ENCODE data around the gene PAFAH2. TPM values are rescaled to one million over a fixed set of nuclear protein-coding genes. Genes with fewer than 3 reads are reported as not detected.

PAFAH2 gene
- total and polyA plus RNA-seq, 11 donors = 5.8 to 18.6 (median 9.2) TPM

DNA sequence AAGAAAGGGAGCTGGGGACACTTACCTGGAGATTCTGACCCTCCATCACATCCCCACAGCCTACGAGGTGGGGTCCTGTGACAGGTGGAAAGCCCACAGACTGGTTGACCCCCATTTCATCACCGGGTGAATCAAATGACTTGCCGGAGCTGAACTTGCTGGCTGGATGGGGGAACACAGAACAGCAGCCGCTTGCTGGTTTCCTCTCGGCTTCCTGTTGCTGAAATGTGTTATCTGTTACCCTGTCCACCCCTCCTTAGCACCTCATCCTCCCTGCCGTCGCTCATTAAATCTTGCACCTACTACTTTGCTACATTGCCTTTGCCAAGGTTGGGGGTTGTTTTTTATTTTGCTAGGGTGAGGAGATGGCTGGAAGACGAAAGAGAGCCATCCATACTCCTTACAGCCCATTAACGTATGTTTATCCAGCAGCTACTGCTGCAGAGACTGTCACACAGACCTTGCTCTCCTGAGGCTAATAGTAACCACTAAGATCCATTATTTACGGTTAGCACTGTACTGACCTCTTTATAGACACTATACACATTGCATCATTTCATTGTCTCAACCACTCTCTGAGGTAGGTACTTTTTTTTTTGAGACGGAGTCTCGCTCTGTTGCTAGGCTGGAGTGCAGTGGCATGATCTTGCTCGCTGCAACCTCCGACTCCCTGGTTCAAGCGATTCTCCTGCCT lies 7.0 kb downstream of the PAFAH2 start:
- DNase-seq (no peak), ATAC-seq (peak; percentile 21 to 39 (median 31))
- Histone ChIP-seq H3K4me3 (peak overlapping the region in 4 of 12 donors; percentile 4 to 51 (median 22)), H3K9me3 (no peaks in the 10 kb centered on the region), H3K36me3 (peaks cover 0 to 35% (median 15%) of the 10 kb centered on the region in 9 donors), H3K4me1 (peaks cover 0 to 47% (median 24%) of the 10 kb centered on the region in 12 donors), H3K27ac (peak overlapping the region in 2 of 12 donors; percentile 54 to 67), H3K27me3 (no peaks in the 10 kb centered on the region)
- intact Hi-C loops (cut with DNase I) = loop anchor here in 4 of 10 donors (10.0 kb wide), 3 partner anchors 156 to 746 kb away; partner anchors contain the start of gene RSRP1 (in 1 of the 4)
- TF ChIP-seq POLR2A (IDR thresholded peaks at IDR 0.05) = no peak
- TF ChIP-seq, protein P1, sequence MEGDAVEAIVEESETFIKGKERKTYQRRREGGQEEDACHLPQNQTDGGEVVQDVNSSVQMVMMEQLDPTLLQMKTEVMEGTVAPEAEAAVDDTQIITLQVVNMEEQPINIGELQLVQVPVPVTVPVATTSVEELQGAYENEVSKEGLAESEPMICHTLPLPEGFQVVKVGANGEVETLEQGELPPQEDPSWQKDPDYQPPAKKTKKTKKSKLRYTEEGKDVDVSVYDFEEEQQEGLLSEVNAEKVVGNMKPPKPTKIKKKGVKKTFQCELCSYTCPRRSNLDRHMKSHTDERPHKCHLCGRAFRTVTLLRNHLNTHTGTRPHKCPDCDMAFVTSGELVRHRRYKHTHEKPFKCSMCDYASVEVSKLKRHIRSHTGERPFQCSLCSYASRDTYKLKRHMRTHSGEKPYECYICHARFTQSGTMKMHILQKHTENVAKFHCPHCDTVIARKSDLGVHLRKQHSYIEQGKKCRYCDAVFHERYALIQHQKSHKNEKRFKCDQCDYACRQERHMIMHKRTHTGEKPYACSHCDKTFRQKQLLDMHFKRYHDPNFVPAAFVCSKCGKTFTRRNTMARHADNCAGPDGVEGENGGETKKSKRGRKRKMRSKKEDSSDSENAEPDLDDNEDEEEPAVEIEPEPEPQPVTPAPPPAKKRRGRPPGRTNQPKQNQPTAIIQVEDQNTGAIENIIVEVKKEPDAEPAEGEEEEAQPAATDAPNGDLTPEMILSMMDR (IDR thresholded peaks at IDR 0.05) = no peak
- 39 to 51% (median 48%) methylated on average over 15 of the region's 15 CpGs for whole genome bisulfite sequencing, 4 donors

DNA sequence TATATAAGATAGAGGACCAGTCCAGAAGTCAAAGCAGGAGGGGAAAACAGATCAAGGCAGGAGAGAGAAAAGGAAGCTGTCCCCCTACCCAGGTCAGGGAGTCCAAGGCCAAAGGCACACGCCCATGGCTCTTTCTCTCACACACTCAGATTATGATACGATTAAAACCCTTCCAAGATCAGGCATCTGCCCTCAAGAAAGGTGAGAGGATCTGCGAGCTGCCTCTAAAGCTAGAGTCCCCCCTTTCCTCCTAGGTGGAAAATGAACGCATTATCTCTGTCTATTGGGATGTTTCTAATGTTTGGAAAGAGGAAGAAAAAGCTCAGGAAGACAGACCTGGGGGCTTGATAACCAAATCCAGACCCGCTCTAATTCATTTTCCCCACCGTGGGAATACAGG lies 7.6 kb downstream of the PAFAH2 start:
- ATAC-seq (no peak), DNase-seq (no peak)
- H3K9me3 ChIP-seq = no peaks in the 10 kb centered on the region
- 62 to 77% (median 67%) methylated on average over 6 of the region's 6 CpGs for WGBS, 4 donors
- peak overlapping the region in 4 of 12 donors; percentile 21 to 67 (median 40) for H3K27ac ChIP-seq
- intact Hi-C loops (cut with DNase I) = loop anchor here in 4 of 10 donors (10.0 kb wide), 3 partner anchors 155 to 745 kb away; partner anchors contain the start of gene RSRP1 (in 1 of the 4)
- peaks cover 0 to 41% (median 21%) of the 10 kb centered on the region in 9 donors for H3K36me3 ChIP-seq
- H3K4me3 ChIP-seq = peak overlapping the region in 4 of 12 donors; percentile 4 to 51 (median 22)
- TF ChIP-seq, protein P1 (IDR thresholded peaks at IDR 0.05) = no peak
- no peak for TF ChIP-seq POLR2A (IDR thresholded peaks at IDR 0.05)
- H3K27me3 ChIP-seq = no peaks in the 10 kb centered on the region
- peaks cover 0 to 47% (median 24%) of the 10 kb centered on the region in 12 donors for H3K4me1 ChIP-seq

DNA sequence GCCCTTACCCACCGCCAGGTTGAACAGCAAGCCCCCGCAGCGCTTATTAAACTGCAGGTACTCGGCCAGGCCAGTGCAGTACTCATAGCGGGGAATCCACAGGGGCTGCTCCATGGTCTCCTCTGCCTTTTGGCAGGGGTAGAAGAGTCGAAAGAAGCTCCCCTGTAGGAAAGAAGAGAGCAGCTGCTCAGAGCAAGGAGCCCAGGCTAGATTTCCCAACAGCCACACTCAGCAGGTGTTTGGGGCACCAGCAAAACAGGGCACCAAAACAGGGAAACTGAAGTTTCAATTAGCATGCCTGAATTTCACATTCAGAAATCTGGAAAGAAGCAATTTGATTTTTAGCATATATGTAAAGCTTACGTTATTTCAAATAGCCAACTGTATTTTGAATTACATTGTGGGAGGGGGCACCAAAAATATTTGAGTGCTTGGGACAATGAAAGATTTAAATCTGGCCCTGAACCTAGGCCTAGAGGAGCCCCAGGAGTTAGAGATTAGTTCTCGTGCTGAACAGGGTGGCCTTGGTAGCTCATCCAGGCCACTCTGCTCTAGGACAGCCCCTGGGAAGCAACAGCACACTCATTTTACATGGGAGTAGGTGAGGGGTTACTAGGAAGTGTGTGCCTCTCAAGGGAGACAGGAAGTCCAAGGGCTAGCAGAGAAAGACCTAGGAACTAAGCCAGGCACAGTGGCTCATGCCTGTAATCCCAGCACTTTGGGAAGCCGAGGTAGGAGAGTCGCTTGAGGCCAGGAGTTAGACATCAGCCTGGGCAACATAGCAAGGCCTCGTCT lies 8.2 kb downstream of the PAFAH2 start:
- Histone ChIP-seq H3K4me1 (peaks cover 0 to 47% (median 24%) of the 10 kb centered on the region in 12 donors), H3K9me3 (no peaks in the 10 kb centered on the region), H3K4me3 (peak overlapping the region in 3 of 12 donors; percentile 7 to 51 (median 36)), H3K27ac (peak overlapping the region in 3 of 12 donors; percentile 21 to 67 (median 54)), H3K27me3 (no peaks in the 10 kb centered on the region), H3K36me3 (peaks cover 0 to 47% (median 26%) of the 10 kb centered on the region in 9 donors)
- 80 to 83% (median 81%) methylated on average over 11 of the region's 11 CpGs for WGBS, 4 donors
- DNase-seq = no peak
- TF ChIP-seq POLR2A (IDR thresholded peaks at IDR 0.05) = no peak
- TF ChIP-seq, protein P1 (IDR thresholded peaks at IDR 0.05) = no peak
- peak in 2 of 4 donors; percentile 30 to 47 for ATAC-seq
- intact Hi-C loops (cut with DNase I) = loop anchor here in 4 of 10 donors (5.0 to 10.0 kb wide), 4 partner anchors 67 to 745 kb away; partner anchors contain the start of gene RSRP1 (in 1 of the 4)

Data from heart left ventricle (tissue), 16 donors.